ENCODE data around the gene POLD4.

The POLD4 gene

DNA sequence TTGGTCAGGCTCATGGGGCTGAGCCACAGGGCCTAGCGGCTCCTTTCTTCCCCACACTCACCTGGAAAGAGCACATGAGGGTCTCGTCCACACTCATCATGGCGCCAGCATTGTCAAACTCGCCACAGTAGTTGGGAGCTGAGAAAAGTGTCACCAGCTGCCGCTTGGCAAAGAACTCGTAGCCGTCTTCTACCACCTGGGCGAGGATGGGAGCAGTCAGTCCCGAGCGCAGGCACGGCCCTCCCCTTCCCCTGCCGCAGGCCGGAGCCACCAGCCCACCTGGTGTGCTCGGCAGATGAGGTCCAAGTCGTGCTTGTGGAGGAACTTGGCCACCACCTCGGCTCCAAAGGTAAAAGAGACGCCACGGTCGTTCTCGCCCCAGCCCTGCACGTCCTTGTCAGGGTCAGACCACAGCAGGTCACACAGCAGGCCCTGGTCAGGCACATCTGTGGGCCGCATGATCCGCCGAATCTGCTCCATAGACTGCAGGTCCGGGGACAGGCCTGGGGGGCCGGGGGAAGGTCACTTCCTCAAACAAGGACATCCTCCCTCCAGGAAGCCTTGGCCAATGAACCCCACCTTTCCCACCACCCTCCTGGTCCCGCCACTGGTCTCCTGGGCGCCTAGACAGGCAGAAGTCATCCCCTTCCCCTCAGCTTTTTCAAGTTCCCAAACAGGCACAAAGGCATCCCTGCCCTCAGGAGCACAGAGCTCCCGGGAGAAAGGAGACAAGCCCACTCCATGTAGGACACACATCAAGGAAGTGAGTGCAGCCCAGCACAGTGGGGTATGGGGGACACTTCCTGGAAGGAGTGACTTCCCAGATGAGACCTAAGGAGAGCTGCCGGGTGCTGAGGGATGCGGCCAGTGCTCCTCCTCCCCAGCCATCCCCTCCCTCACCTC lies 45.6 kb upstream of the POLD4 start:
- TF ChIP-seq, protein P1, sequence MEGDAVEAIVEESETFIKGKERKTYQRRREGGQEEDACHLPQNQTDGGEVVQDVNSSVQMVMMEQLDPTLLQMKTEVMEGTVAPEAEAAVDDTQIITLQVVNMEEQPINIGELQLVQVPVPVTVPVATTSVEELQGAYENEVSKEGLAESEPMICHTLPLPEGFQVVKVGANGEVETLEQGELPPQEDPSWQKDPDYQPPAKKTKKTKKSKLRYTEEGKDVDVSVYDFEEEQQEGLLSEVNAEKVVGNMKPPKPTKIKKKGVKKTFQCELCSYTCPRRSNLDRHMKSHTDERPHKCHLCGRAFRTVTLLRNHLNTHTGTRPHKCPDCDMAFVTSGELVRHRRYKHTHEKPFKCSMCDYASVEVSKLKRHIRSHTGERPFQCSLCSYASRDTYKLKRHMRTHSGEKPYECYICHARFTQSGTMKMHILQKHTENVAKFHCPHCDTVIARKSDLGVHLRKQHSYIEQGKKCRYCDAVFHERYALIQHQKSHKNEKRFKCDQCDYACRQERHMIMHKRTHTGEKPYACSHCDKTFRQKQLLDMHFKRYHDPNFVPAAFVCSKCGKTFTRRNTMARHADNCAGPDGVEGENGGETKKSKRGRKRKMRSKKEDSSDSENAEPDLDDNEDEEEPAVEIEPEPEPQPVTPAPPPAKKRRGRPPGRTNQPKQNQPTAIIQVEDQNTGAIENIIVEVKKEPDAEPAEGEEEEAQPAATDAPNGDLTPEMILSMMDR (IDR thresholded peaks at IDR 0.05; ENCODE audit: low read depth, low read length), result no peak
- in situ Hi-C loops (cut with HindIII; ENCODE audit: low sequenced_read_pairs), result no loop called here
- no peak overlapping the region for H3K4me3 ChIP-seq (ENCODE audit: low read depth, low read length)
- no peak for DNase-seq (ENCODE audit: low read depth, low spot score)

- no peak for DNase-seq (ENCODE audit: low read depth, low spot score)
- in situ Hi-C loops (cut with HindIII; ENCODE audit: low sequenced_read_pairs), result no loop called here
- TF ChIP-seq, protein P1 (IDR thresholded peaks at IDR 0.05; ENCODE audit: low read depth, low read length), result no peak
- H3K4me3 ChIP-seq (ENCODE audit: low read depth, low read length), result no peak overlapping the region
These were observed 44.8 kb upstream of the POLD4 start for GRCh38 chr11:67397986-67398660.

DNA sequence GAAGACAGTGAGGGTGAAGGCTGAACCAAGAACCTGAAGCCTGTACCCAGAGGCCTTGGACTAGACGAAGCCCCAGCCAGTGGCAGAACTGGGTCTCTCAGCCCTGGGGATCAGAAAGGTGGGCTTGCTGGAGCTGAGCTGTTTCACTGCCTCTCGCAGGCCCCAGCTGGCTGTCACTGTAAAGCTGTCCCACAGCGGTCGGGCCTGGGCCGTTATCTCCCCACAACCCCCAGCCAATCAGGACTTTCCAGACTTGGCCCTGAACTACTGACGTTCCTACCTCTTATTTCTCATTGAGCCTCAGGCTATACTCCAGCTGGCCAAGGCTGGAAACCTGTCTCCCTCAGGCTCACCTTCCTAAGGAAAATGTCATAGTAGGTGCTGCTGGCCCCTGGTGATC lies 44.2 kb upstream of the POLD4 start:
- TF ChIP-seq, protein P1 (IDR thresholded peaks at IDR 0.05; ENCODE audit: low read depth, low read length), result no peak
- no peak for DNase-seq (ENCODE audit: low read depth, low spot score)
- in situ Hi-C loops (cut with HindIII; ENCODE audit: low sequenced_read_pairs), result no loop called here
- H3K4me3 ChIP-seq (ENCODE audit: low read depth, low read length), result no peak overlapping the region

GRCh38 chr11:67396587-67397389 lies 43.4 kb upstream of the POLD4 start:
- H3K4me3 ChIP-seq (ENCODE audit: low read depth, low read length), result no peak overlapping the region
- TF ChIP-seq, protein P1 (IDR thresholded peaks at IDR 0.05; ENCODE audit: low read depth, low read length), result no peak
- in situ Hi-C loops (cut with HindIII; ENCODE audit: low sequenced_read_pairs), result no loop called here
- DNase-seq (ENCODE audit: low read depth, low spot score), result no peak

DNA sequence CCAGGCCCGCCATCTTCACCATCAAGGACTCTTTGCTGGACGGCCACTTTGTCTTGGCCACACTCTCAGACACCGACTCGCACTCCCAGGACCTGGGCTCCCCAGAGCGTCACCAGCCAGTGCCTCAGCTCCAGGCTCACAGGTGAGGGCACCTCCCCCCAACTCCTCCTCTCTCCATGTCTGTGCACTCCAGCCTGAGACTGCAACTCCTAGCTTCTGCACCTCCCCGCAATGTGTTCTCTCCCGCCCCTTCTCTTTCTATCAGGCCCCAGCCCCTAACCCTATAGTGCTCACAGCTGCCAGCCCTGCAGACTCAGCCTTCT lies 42.9 kb upstream of the POLD4 start:
- DNase-seq (ENCODE audit: low read depth, low spot score), result no peak
- in situ Hi-C loops (cut with HindIII; ENCODE audit: low sequenced_read_pairs), result no loop called here
- TF ChIP-seq, protein P1 (IDR thresholded peaks at IDR 0.05; ENCODE audit: low read depth, low read length), result no peak
- H3K4me3 ChIP-seq (ENCODE audit: low read depth, low read length), result no peak overlapping the region

DNA sequence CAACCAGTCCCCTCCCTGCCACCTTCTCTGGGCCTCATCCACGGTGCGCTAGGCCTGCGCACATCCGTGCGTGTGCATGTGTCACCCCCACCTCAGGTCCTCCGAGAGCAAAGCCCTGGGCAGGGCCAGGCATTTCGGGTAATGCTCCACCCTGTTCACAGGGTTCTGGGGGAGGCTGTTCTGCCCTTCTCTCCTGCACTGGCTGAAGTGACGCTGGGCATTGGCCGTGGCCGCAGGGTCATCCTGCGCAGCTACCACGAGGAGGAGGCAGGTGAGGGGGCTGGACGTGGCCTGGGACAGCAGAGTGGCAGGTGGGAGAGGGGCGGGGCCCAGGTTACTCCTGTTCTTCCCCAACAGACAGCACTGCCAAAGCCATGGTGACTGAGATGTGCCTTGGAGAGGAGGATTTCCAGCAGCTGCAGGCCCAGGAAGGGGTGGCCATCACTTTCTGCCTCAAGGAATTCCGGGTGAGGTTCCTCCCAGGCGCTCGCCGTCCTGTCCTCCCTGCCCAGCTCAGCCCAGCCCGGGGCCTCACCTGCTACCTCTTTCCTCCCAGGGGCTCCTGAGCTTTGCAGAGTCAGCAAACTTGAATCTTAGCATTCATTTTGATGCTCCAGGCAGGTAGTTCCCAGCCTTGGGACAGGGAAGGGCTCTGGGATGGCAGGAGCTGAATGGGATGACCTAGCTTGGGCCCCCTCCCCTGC lies 42.4 kb upstream of the POLD4 start:
- H3K4me3 ChIP-seq (ENCODE audit: low read depth, low read length), result no peak overlapping the region
- in situ Hi-C loops (cut with HindIII; ENCODE audit: low sequenced_read_pairs), result no loop called here
- DNase-seq (ENCODE audit: low read depth, low spot score), result no peak
- TF ChIP-seq, protein P1 (IDR thresholded peaks at IDR 0.05; ENCODE audit: low read depth, low read length), result no peak

Data from astrocyte of the spinal cord (primary cell).